Left renal pelvis (tissue), 4 donors: ENCODE results near the gene TBR1. TPM values are rescaled to one million over a fixed set of nuclear protein-coding genes. Genes with fewer than 3 reads are reported as not detected.

Source experiments
- DNase-seq, 4 donors: peaks; one replicate each; pipeline ENCODE4 v3.0.0-alpha.2; 2013; ENCODE audit warnings: low read depth in 4 of 4, low spot score in 3 of 4
- polyA plus RNA-seq, 4 donors: library from polyadenylated mRNA; unstranded; fragments of 120-200 nt; gene quantifications; one replicate each; pipeline ENCODE4 v1.2.1, GENCODE V29; 2013; ENCODE audit not compliant: insufficient read length in 4 of 4

TBR1 gene
- under 1 TPM in 1 of 4 donors, not detected in 3; 0.03 TPM for polyA plus RNA-seq

GRCh38 chr2:161415987-161416707 is at the start of gene TBR1:
TBR1 (plus strand) TSS chr2:161416297; CDS start chr2:161416411, 114 bp downstream.
- no peak for DNase-seq

GRCh38 chr2:161367675-161368074 is 48.4 kb upstream of the TBR1 start:
- DNase-seq: no peak

DNA sequence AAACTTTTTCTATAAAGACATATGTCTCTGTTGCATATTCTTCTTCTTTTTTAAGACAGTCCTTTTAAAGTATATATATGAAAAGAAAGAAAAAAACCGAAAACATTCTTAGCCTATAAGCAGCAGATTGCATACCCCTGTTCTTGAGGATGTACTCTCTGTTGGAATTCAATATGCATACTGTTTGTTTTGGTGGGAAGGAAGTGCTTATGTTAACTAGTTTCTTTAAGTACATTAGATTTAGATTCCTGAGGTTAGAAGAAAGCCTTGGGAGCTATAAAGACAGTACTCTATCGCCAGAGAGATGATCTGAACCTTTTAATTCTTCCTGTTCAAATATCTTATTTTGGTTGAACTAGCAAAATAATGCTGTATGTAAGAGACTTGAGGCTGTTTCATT is 46.8 kb upstream of the TBR1 start:
- DNase-seq: no peak

GRCh38 chr2:161370981-161371380 is 45.1 kb upstream of the TBR1 start:
- DNase-seq: no peak

DNA sequence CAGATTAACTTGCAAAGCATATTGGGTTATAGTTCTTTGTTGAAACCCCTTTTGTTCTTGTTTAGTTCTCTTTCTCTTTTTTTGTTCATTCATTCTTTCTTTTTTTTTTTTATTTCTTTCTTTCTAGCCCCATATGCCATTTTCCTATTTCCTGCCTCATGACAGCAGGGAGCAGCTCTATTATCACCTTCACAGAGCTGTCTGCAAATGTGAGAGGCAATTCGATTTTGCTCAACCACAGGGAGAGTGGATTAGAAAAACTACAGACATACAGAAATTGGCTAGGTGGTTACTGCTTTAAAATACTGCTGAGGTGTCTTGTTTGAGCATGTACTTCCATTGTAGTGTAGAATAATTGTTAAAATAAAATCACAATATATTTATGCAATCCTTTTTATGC is 44.2 kb upstream of the TBR1 start:
- no peak for DNase-seq

GRCh38 chr2:161373942-161374341 is 42.2 kb upstream of the TBR1 start:
- DNase-seq: no peak

GRCh38 chr2:161374446-161374845 is 41.7 kb upstream of the TBR1 start:
- no peak for DNase-seq

DNA sequence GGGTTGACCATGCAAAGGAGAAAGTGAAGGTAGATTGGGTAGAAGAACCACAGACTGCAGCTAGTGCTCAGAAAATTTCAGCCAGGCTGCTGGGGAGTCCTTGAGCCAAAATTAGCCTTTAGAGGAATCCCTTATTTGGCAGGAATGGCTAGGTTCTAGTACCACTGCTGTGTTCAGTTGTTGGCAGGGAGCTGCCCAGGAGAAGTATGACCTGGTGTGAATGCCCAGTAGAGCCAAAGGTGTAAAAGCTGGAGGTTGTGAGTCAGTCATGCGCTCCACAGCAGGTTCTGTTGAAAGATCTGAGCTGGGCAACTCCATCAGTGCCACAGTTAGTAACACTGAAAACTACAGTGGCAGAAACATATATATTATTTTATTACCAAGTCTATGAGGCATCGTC is 36.4 kb upstream of the TBR1 start:
- no peak for DNase-seq

DNA sequence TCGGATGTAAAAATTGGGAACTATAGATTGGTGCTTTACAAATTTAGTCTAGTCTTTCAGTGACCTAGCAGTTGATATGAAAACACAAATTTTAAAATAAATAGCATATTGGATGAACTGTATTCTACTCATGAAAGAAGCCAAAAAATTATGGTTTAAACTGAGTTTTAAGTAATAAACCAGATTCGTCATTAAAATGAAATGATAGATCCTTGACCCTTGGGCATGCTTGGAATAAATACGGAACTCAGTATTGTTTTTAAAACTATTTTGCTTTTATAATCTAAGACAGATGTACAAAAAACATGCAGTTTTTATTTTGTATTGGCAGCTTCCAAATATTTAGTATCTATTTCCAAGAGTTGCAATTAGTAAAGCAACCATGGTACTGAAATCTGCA is 34.6 kb upstream of the TBR1 start:
- DNase-seq: no peak

GRCh38 chr2:161382747-161383146 is 33.4 kb upstream of the TBR1 start:
- no peak for DNase-seq

GRCh38 chr2:161384864-161385263 is 31.2 kb upstream of the TBR1 start:
- DNase-seq: no peak

- no peak for DNase-seq
Measured at GRCh38 chr2:161386228-161386824, 29.8 kb upstream of the TBR1 start.

DNA sequence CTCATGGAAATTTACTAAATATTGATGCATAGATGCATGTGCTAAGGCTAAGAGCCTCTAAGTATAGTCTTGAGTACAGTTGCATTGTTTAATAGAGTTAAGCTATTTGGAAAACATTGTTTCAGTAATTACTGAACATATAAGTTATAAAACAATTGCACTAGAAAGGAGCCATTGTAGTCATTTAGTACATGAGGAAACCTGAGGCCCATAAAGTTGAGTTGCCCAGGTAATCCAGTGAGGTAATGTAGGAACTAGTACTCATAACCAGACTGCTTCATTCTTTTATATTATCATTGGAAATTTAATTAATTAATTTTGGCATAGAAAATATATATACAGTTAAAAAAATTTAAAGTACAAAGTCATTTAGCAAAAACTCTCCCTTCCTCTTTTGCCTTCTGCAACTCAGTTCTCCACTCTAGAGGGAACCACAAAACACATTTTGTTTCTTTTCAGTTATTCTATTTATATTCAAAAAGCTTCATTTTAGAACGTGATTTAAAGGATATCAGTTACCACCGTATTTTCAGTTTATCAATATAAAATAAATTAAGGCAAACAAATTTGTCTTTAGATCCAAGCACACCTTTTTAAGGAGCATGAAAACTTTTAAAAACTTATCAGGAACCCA is 27.8 kb upstream of the TBR1 start:
- DNase-seq: no peak

GRCh38 chr2:161391737-161392506 is 24.2 kb upstream of the TBR1 start:
- no peak for DNase-seq

DNA sequence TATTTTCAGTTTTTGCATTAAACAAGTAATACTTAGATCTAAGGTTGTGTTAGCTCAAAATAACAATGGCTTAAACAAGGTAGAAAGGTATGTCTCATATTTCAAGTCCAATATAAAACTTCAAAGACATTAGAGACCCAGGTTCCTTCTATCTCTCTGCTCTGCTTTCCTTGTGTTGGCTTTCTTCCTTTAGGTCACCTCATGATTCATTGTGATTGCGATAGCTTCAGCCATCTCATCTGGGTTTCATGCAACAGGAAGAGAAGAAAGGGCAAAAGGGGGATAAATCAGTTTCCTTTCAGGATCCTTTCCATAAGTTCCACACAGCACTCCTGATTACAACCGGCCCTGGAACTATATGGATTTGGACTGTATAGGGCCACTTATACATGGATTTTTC is 16.0 kb upstream of the TBR1 start:
- DNase-seq: no peak

GRCh38 chr2:161402297-161402696 is 13.8 kb upstream of the TBR1 start:
- DNase-seq: no peak

- DNase-seq: no peak
Measured at GRCh38 chr2:161406316-161406715, 9.8 kb upstream of the TBR1 start.

DNA sequence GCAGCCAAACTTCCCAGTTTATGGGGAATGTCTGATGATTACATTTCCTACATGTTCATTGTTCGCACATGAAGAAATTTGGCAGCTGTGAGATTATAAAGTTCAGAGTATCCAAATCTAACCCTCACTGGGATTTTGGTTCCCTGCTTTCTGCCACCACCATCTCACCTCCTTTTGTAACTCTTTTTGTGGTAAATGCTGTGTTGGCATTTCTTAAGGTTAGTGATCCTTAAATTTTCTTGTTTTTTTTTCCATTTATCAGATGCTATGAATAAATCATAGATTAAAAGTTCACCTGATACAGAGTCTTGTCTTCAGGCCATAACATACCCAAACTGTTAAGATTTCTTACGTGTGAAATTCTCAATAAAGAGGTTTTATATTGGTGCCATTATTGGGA is 8.5 kb upstream of the TBR1 start:
- DNase-seq: no peak

DNA sequence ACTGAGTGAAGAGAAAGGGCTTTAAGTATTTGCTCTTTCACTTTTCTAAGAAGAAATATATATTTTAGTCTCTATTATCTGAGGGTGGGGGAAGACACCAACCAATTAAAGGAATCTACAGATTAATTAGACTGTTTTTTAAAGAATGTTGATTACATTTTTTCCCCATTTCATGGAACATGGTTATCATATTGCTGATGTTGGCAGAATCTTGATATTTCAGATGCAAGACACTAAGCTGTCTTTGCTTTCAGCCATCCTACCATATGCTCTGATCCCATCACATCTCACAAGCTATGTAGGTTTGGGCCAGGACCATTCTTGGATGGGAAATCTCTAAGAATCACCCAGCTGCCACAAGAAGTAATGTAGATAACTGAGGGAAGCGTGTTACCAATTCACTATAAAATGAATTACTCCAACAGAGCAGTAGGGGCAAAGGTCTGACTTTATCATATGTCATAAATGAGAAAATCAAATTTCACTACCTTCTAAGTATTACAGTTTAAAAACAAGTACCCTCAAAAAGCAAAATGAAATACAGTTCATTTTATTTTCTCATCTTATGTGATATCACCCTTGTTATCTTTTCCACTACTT is 6.7 kb upstream of the TBR1 start:
- DNase-seq: no peak

GRCh38 chr2:161412346-161412745 is 3.8 kb upstream of the TBR1 start:
- no peak for DNase-seq
